ENCODE measurements around the gene RUNX1. TPM values are rescaled to one million over a fixed set of nuclear protein-coding genes. Genes with fewer than 3 reads are reported as not detected.

RUNX1 gene
- total and polyA plus RNA-seq, 10 of the 15 experiments (the other 5 are each of a cell fraction or from before 2014, with no cell fraction given) = 0.90 to 15.2 (median 4.1) TPM

GRCh38 chr21:34800797-34801518 is 248.1 kb downstream of the RUNX1 start:
- no TSS peak for BruUV-seq (replicated peaks)
- Histone ChIP-seq H3K4me1 (ENCODE audit: control insufficient read depth, insufficient read depth, low read length) (peaks cover 9% of the 10 kb centered on the region; the same call in 1 of the 2 replicates), H3K27ac (ENCODE audit: control insufficient read depth, insufficient read depth) (no peak overlapping the region), H3K27me3 (replicated peaks in 1 of 2; ENCODE audit: control insufficient read depth in 2 of 2, insufficient read depth in 2 of 2, low read length in 1 of 2) (no peaks in the 10 kb centered on the region), H3K79me2 (ENCODE audit: control insufficient read depth, insufficient read depth, low read length) (no peaks in the 10 kb centered on the region), H3K9ac (ENCODE audit: control insufficient read depth, insufficient read depth, low read length) (no peak overlapping the region), H4K20me1 (ENCODE audit: control insufficient read depth, insufficient read depth) (no peaks in the 10 kb centered on the region), H2AFZ (ENCODE audit: control insufficient read depth, low read depth, low read length) (no peak overlapping the region), H3K4me3 (no peak overlapping the region), H3K36me3 (ENCODE audit: control insufficient read depth in 2 of 2, insufficient read depth in 2 of 2, low read length in 1 of 2) (no peaks in the 10 kb centered on the region; a peak in 2 of 4 replicates), H3K9me3 (replicated peaks; ENCODE audit: control insufficient read depth, insufficient read depth, low read length) (no peaks in the 10 kb centered on the region), H3K4me2 (ENCODE audit: control insufficient read depth, insufficient read depth) (no peak overlapping the region)
- intact Hi-C loops (cut with micrococcal nuclease; ENCODE audit: unreplicated experiment) (loop anchor here (1.0 to 5.0 kb wide), 4 partner anchors 88 to 1039 kb away; partner anchors contain the start of gene RUNX1), in situ Hi-C loops (cut with MboI) (no loop called here)
- ChIA-PET CTCF (interaction anchor here (0.6 to 1.7 kb wide), 10 partner anchors 9 to 1038 kb away, joined by 3 to 6 read pairs (median 4); no protein-coding TSS in a partner anchor), SMC1A (ENCODE audit: uncharacterized antibody, unreplicated experiment) (interaction anchor here (1.2 to 1.6 kb wide), 5 partner anchors 14 to 1039 kb away, joined by 3 to 7 read pairs (median 3); no protein-coding TSS in a partner anchor), POLR2A (no interaction called here), RAD21 (ENCODE audit: unreplicated experiment) (interaction anchor here (1.0 to 1.6 kb wide), 4 partner anchors 86 to 1039 kb away, joined by 3 to 7 read pairs (median 5); no protein-coding TSS in a partner anchor)
- DNase-seq (ENCODE audit: low read depth, low spot score) (no peak), ATAC-seq (no peak), FAIRE-seq (no peak)
- TF ChIP-seq PKNOX1 (IDR thresholded peaks at IDR 0.05) (no peak), FOS (IDR thresholded peaks at IDR 0.05; ENCODE audit: borderline replicate concordance, extremely low read depth, insufficient read length) (no peak), ATF7 (IDR thresholded peaks at IDR 0.05; ENCODE audit: low read depth) (no peak), CEBPB (IDR thresholded peaks at IDR 0.05; ENCODE audit: borderline replicate concordance in 1 of 2, low read depth in 2 of 2, low read length in 2 of 2) (no peak), ZZZ3 (IDR thresholded peaks at IDR 0.05; ENCODE audit: control insufficient read depth, insufficient read length, low read depth) (no peak), SREBF1 (IDR thresholded peaks at IDR 0.05; ENCODE audit: low read length) (no peak), SMAD1 (IDR thresholded peaks at IDR 0.05; ENCODE audit: low read depth, partially characterized antibody) (no peak), SPI1 (IDR thresholded peaks at IDR 0.05; ENCODE audit: borderline replicate concordance, insufficient read depth, low read depth, low read length) (no peak), PML (IDR thresholded peaks at IDR 0.05; ENCODE audit: low read length) (no peak), IRF3 (IDR thresholded peaks at IDR 0.05) (no peak), NFYB (IDR thresholded peaks at IDR 0.05; ENCODE audit: insufficient read depth, low read depth, low read length) (no peak), POLR2A (IDR thresholded peaks at IDR 0.05; ENCODE audit: low read depth, low read length) (no peak), BRCA1 (IDR thresholded peaks at IDR 0.05; ENCODE audit: low read depth, low read length) (no peak), IKZF1 (conservative IDR thresholded peaks at IDR 0.05) (no peak), ZNF592 (IDR thresholded peaks at IDR 0.05) (no peak), DPF2 (IDR thresholded peaks at IDR 0.05) (no peak), MXI1 (IDR thresholded peaks at IDR 0.05; ENCODE audit: low read depth, low read length) (no peak), SUPT20H (IDR thresholded peaks at IDR 0.05; ENCODE audit: borderline replicate concordance, control insufficient read depth, low read depth, low read length) (no peak)
- 51% methylated on average over 7 of the region's 7 CpGs for WGBS (ENCODE audit: insufficient coverage, insufficient replicate concordance, low lambda C conversion rate, missing lambda C conversion rate)

All from GM12878 (cell line).